Body of pancreas (tissue), 4 donors: ENCODE measurements around the gene ACTN1.

Source experiments
- CTCF ChIP-seq, 7 experiments: fragments of 450-650 bp in 4 of 7; fragments of 200-600 bp in 3 of 7; sonication (generic) in 3 of 7; IDR thresholded peaks; one replicate each; pipeline ENCODE4 v1.5.1; 2016 to 2019; ENCODE audit warnings: antibody characterized with exemption in 7 of 7
- POLR2A ChIP-seq, 3 donors: fragments of 450-650 bp; IDR thresholded peaks; one replicate each; pipeline ENCODE4 v1.6.1; 2016; ENCODE audit warnings: antibody characterized with exemption in 3 of 3, mild to moderate bottlenecking in 2 of 3

GRCh38 chr14:68899033-68899603 lies 80.0 kb downstream of the ACTN1 start:
- no peak for TF ChIP-seq POLR2A (IDR thresholded peaks at IDR 0.05)
- TF ChIP-seq CTCF (IDR thresholded peaks at IDR 0.05): no peak
